ENCODE data around the gene CXCL5.

- TF ChIP-seq CTCF (conservative IDR thresholded peaks at IDR 0.05; ENCODE audit: low read depth, low read length) (no peak), BHLHE40 (IDR thresholded peaks at IDR 0.05; ENCODE audit: low read depth, low read length) (no peak), FOS (IDR thresholded peaks at IDR 0.05; ENCODE audit: low read depth, low read length) (no peak), POLR2A (IDR thresholded peaks at IDR 0.05; ENCODE audit: low read depth, low read length) (no peak), SMC3 (IDR thresholded peaks at IDR 0.05; ENCODE audit: low read depth, low read length) (no peak), USF2 (IDR thresholded peaks at IDR 0.05; ENCODE audit: low read depth, low read length) (no peak), MXI1 (IDR thresholded peaks at IDR 0.05; ENCODE audit: borderline replicate concordance, low read depth, low read length) (no peak), ELK1 (IDR thresholded peaks at IDR 0.05; ENCODE audit: borderline replicate concordance, low read depth, low read length) (no peak)
These were observed 14.8 kb upstream of the CXCL5 start for GRCh38 chr4:74013264-74013663.
